ENCODE data around the gene DCC. TPM values are rescaled to one million over a fixed set of nuclear protein-coding genes. Genes with fewer than 3 reads are reported as not detected.

The DCC gene
- total and polyA plus RNA-seq, 11 donors, result 0.02 TPM; not detected in 10

- ATAC-seq (no peak), DNase-seq (no peak)
- no peaks in the 10 kb centered on the region for H3K36me3 ChIP-seq
- no peaks in the 10 kb centered on the region for H3K27me3 ChIP-seq
- H3K27ac ChIP-seq, result no peak overlapping the region
- 52 to 57% (median 55%) methylated on average over 2 of the region's 2 CpGs for WGBS, 4 donors
- no peak for TF ChIP-seq CTCF (IDR thresholded peaks at IDR 0.05)
- H3K4me1 ChIP-seq, result no peaks in the 10 kb centered on the region
- intact Hi-C loops (cut with DNase I), result no loop called here
- H3K9me3 ChIP-seq, result no peaks in the 10 kb centered on the region
- H3K4me3 ChIP-seq, result no peak overlapping the region
Observed at GRCh38 chr18:52615321-52615720, 275.3 kb downstream of the DCC start.

DNA sequence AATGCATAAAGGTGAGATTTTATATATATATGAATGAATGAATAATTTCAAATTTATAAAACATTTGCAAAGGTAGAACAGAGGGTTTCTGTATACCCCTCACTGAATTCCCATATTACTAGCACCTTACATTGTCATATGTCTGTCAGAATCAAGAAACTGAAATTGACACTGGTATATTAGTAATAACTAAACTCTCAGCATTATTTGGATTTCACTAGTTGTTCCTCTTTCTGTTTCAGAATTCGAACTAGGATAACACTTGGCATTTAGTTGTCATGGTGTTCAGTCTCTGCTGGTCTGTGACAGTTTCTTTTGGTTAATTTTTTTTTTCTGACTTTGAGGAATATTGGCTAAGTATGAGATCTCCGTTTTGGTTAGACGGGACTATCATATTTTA, 275.9 kb downstream of the DCC start:
- H3K27ac ChIP-seq, result no peak overlapping the region
- H3K4me1 ChIP-seq, result no peaks in the 10 kb centered on the region
- H3K27me3 ChIP-seq, result no peaks in the 10 kb centered on the region
- DNase-seq (no peak), ATAC-seq (no peak)
- 65 to 78% (median 74%) methylated on average over 3 of the region's 3 CpGs for WGBS, 4 donors
- no peaks in the 10 kb centered on the region for H3K36me3 ChIP-seq
- TF ChIP-seq POLR2A (IDR thresholded peaks at IDR 0.05) (no peak), CTCF (IDR thresholded peaks at IDR 0.05) (no peak)
- H3K4me3 ChIP-seq, result no peak overlapping the region
- H3K9me3 ChIP-seq, result no peaks in the 10 kb centered on the region
- intact Hi-C loops (cut with DNase I), result no loop called here

GRCh38 chr18:52617931-52618330, 277.9 kb downstream of the DCC start:
- no peak overlapping the region for H3K27ac ChIP-seq
- DNase-seq (no peak), ATAC-seq (no peak)
- no peaks in the 10 kb centered on the region for H3K27me3 ChIP-seq
- no peaks in the 10 kb centered on the region for H3K4me1 ChIP-seq
- TF ChIP-seq CTCF (IDR thresholded peaks at IDR 0.05), result no peak
- no peak for TF ChIP-seq POLR2A (IDR thresholded peaks at IDR 0.05)
- H3K9me3 ChIP-seq, result no peaks in the 10 kb centered on the region
- H3K4me3 ChIP-seq, result no peak overlapping the region
- intact Hi-C loops (cut with DNase I), result no loop called here
- H3K36me3 ChIP-seq, result no peaks in the 10 kb centered on the region

- Histone ChIP-seq H3K27me3 (no peaks in the 10 kb centered on the region), H3K9me3 (no peaks in the 10 kb centered on the region), H3K4me3 (no peak overlapping the region), H3K36me3 (no peaks in the 10 kb centered on the region), H3K4me1 (no peaks in the 10 kb centered on the region), H3K27ac (no peak overlapping the region)
- DNase-seq, result no peak
- 83 to 87% (median 84%) methylated on average over 3 of the region's 3 CpGs for WGBS, 4 donors
- intact Hi-C loops (cut with DNase I), result loop anchor here in 1 of 10 donors (10.0 kb wide), 1 partner anchor 64 kb away; no protein-coding TSS in a partner anchor
- ATAC-seq, result no peak
- TF ChIP-seq CTCF (IDR thresholded peaks at IDR 0.05) (no peak), POLR2A (IDR thresholded peaks at IDR 0.05) (no peak)
Observed at GRCh38 chr18:52620926-52621439, 281.0 kb downstream of the DCC start.
